Smooth muscle cell (in vitro differentiated cells): ENCODE measurements around the gene MRTFA. TPM values are rescaled to one million over a fixed set of nuclear protein-coding genes. Genes with fewer than 3 reads are reported as not detected.

Experiments
- DNase-seq: peaks from one replicate; lab custom pipeline; 2025; ENCODE audit not compliant: unreplicated experiment; lab: John Stamatoyannopoulos, UW
- H2AFZ ChIP-seq: fragments of 200-600 bp; sonication (generic); 2 replicates; pipeline ENCODE4 v1.6.0; 2016; ENCODE audit warnings: antibody characterized with exemption, low read depth, mild to moderate bottlenecking
- H3F3A ChIP-seq: fragments of 200-600 bp; sonication (generic); 2 replicates; pipeline ENCODE4 v1.6.0; 2017; ENCODE audit warnings: antibody characterized with exemption, low read depth
- H3K27ac ChIP-seq: fragments of 200-600 bp; sonication (generic); 2 replicates; pipeline ENCODE4 v1.5.1; 2016; ENCODE audit warnings: low read depth, mild to moderate bottlenecking
- H3K27me3 ChIP-seq: fragments of 200-600 bp; sonication (generic); 2 replicates; pipeline ENCODE4 v1.6.1; 2016; ENCODE audit warnings: low read depth, mild to moderate bottlenecking
- H3K36me3 ChIP-seq: fragments of 200-600 bp; sonication (generic); 2 replicates; pipeline ENCODE4 v1.5.1; 2016; ENCODE audit warnings: low read depth
- H3K4me1 ChIP-seq: fragments of 200-600 bp; sonication (generic); 2 replicates; pipeline ENCODE4 v1.5.1; 2016; ENCODE audit warnings: low read depth
- H3K4me2 ChIP-seq: fragments of 200-600 bp; sonication (generic); 2 replicates; pipeline ENCODE4 v1.6.0; 2016; ENCODE audit warnings: mild to moderate bottlenecking
- H3K4me3 ChIP-seq: fragments of 200-600 bp; sonication (generic); 2 replicates; pipeline ENCODE4 v1.5.1; 2016; ENCODE audit warnings: mild to moderate bottlenecking
- H3K79me2 ChIP-seq: fragments of 200-600 bp; sonication (generic); 2 replicates; pipeline ENCODE4 v1.6.0; 2016; ENCODE audit warnings: low read depth, mild to moderate bottlenecking
- H3K9ac ChIP-seq: fragments of 200-600 bp; sonication (generic); 2 replicates; pipeline ENCODE4 v1.6.0; 2016; ENCODE audit warnings: low read depth
- H3K9me3 ChIP-seq: fragments of 200-600 bp; sonication (generic); replicated peaks from 2 replicates; pipeline ENCODE4 v1.5.1; 2016; ENCODE audit warnings: low read depth
- H4K20me1 ChIP-seq: fragments of 200-600 bp; sonication (generic); 2 replicates; pipeline ENCODE4 v1.6.0; 2016; ENCODE audit warnings: low read depth
- WGBS: methylation state at CpG from one replicate; pipeline ENCODE4 v1.1.7; 2016; ENCODE audit warnings: low lambda C conversion rate; 5-methylcytosine and 5-hydroxymethylcytosine counted together
- polyA plus RNA-seq: library from polyadenylated mRNA; unstranded; fragments of >200 nt; fragmentation: Nextera tagmentation; extraction: Ambion mirVana; gene quantifications from 2 replicates; pipeline ENCODE4 v1.2.1, GENCODE V29; 2016
- total RNA-seq: library from RNA; depleted of rRNA; stranded (reverse); fragments of >200 nt; gene quantifications from 2 replicates; pipeline ENCODE4 v1.2.3, GENCODE V29; 2014
- TF ChIP-seq, protein P1 (sequence below): fragments of 200-600 bp; sonication (generic); IDR thresholded peaks from 2 replicates; pipeline ENCODE4 v1.5.1; 2017; ENCODE audit warnings: borderline replicate concordance, mild to moderate bottlenecking, antibody characterized with exemption; ENCODE audit not compliant: insufficient read depth, poor library complexity, severe bottlenecking

The MRTFA gene
- total and polyA plus RNA-seq, 2 experiments from 2014 or later: 25.5 to 41.7 TPM

DNA sequence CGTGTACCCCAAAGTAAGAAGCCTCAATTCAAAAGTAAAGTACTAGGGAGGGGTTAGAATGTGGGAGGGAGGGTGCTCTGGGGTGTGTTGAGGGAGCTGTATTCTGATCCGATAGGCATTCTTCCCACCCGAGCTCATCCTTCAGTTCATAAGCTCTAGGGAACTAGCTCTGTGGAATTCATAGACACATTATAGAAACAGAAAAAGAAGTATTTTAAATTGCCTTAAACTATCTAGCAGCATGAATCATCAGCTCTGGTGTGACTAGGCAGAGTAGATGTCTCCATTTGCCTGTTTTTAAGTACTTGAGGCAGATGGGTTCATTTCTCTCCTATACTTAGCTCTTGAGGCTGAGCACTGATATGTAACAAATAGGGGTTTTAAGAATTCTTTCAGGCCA is 273.5 kb downstream of the MRTFA start:
- no peak for DNase-seq
- peaks cover 38% of the 10 kb centered on the region for H3K36me3 ChIP-seq
- no peaks in the 10 kb centered on the region for H3K4me1 ChIP-seq
- H3K27me3 ChIP-seq: no peaks in the 10 kb centered on the region
- H2AFZ ChIP-seq: no peak overlapping the region
- H3K79me2 ChIP-seq: no peaks in the 10 kb centered on the region
- 93% methylated on average over 3 of the region's 3 CpGs for WGBS
- H3K9me3 ChIP-seq: no peaks in the 10 kb centered on the region
- H3K4me3 ChIP-seq: no peak overlapping the region
- H4K20me1 ChIP-seq: no peaks in the 10 kb centered on the region
- TF ChIP-seq, protein P1, sequence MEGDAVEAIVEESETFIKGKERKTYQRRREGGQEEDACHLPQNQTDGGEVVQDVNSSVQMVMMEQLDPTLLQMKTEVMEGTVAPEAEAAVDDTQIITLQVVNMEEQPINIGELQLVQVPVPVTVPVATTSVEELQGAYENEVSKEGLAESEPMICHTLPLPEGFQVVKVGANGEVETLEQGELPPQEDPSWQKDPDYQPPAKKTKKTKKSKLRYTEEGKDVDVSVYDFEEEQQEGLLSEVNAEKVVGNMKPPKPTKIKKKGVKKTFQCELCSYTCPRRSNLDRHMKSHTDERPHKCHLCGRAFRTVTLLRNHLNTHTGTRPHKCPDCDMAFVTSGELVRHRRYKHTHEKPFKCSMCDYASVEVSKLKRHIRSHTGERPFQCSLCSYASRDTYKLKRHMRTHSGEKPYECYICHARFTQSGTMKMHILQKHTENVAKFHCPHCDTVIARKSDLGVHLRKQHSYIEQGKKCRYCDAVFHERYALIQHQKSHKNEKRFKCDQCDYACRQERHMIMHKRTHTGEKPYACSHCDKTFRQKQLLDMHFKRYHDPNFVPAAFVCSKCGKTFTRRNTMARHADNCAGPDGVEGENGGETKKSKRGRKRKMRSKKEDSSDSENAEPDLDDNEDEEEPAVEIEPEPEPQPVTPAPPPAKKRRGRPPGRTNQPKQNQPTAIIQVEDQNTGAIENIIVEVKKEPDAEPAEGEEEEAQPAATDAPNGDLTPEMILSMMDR: no peak
- peaks cover 14% of the 10 kb centered on the region for H3F3A ChIP-seq
- no peak overlapping the region for H3K27ac ChIP-seq
- no peak overlapping the region for H3K4me2 ChIP-seq
- no peak overlapping the region for H3K9ac ChIP-seq

DNA sequence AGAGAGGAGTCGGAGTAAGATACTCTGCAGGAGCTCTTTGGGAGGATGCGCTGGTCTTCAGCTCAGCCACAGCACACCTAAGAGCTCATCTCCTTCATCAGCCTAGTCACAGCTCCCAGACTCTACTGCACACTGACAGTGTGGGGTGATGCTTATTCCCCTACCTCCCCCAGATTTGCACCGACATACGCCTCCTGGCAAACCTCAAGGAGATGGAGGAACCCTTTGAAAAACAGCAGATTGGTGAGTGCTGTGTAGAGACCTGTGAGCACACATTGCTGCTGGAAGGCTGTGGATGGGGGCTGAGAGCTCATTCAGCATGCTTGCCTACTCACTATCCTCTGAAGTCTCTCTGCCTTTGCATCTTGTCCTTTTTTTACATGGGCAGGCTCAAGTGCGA is 275.4 kb downstream of the MRTFA start:
- no peak overlapping the region for H3K9ac ChIP-seq
- H3K79me2 ChIP-seq: no peaks in the 10 kb centered on the region
- no peaks in the 10 kb centered on the region for H3K9me3 ChIP-seq
- H3K4me2 ChIP-seq: no peak overlapping the region
- no peak overlapping the region for H2AFZ ChIP-seq
- H3K27ac ChIP-seq: no peak overlapping the region
- peaks cover 6% of the 10 kb centered on the region for H3F3A ChIP-seq
- WGBS: 97% methylated on average over 5 of the region's 5 CpGs
- TF ChIP-seq, protein P1: no peak
- H3K36me3 ChIP-seq: peaks cover 40% of the 10 kb centered on the region
- no peaks in the 10 kb centered on the region for H3K4me1 ChIP-seq
- H3K4me3 ChIP-seq: no peak overlapping the region
- no peak for DNase-seq
- no peaks in the 10 kb centered on the region for H3K27me3 ChIP-seq
- no peaks in the 10 kb centered on the region for H4K20me1 ChIP-seq

Other genes with a start within 250 kb of the MRTFA start
- gene MCHR1, start 42.8 kb upstream of the MRTFA start, total RNA-seq: 11.8 and 24.6 TPM in 2 replicates
- gene MCHR1, start 42.8 kb upstream of the MRTFA start, polyA plus RNA-seq: 12.8 and 18.9 TPM in 2 replicates
- 28.9 and 29.1 TPM in 2 replicates for gene SLC25A17, start 182.6 kb upstream of the MRTFA start, total RNA-seq
- 29.0 and 31.5 TPM in 2 replicates for gene SLC25A17, start 182.6 kb upstream of the MRTFA start, polyA plus RNA-seq
- 118 and 128 TPM in 2 replicates for gene ST13, start 219.9 kb upstream of the MRTFA start, total RNA-seq
- gene ST13, start 219.9 kb upstream of the MRTFA start, polyA plus RNA-seq: 129 and 146 TPM in 2 replicates
- 9.8 and 12.3 TPM in 2 replicates for gene XPNPEP3, start 220.4 kb upstream of the MRTFA start, total RNA-seq
- gene XPNPEP3, start 220.4 kb upstream of the MRTFA start, polyA plus RNA-seq: 3.9 and 5.3 TPM in 2 replicates
- gene DNAJB7, start 225.4 kb upstream of the MRTFA start, total RNA-seq: not detected in 2 replicates
- 0.26 TPM in 1 of 2 replicates, not detected in the other for gene DNAJB7, start 225.4 kb upstream of the MRTFA start, polyA plus RNA-seq